Lower lobe of right lung (tissue), 2 donors: ENCODE data around the gene LAMA4. TPM values are rescaled to one million over a fixed set of nuclear protein-coding genes. Genes with fewer than 3 reads are reported as not detected.

ENCODE experiments used
- ATAC-seq, 2 donors: fragments of 200-7000 bp; cut with Tn5 transposase; one replicate each; pipeline ENCODE4 v1.9.1; 2020 to 2022; ENCODE audit warnings: mild to moderate bottlenecking in 2 of 2, moderate library complexity in 2 of 2
- DNase-seq: peaks from one replicate; pipeline ENCODE4 v3.0.0-alpha.2; 2020
- H3K27ac ChIP-seq: fragments of 200-600 bp; one replicate; pipeline ENCODE4 v1.8.0; 2022
- H3K27me3 ChIP-seq: fragments of 200-600 bp; one replicate; pipeline ENCODE4 v1.8.0; 2022; ENCODE audit warnings: low read depth
- H3K36me3 ChIP-seq: fragments of 200-600 bp; one replicate; pipeline ENCODE4 v1.8.0; 2022; ENCODE audit warnings: mild to moderate bottlenecking
- H3K4me1 ChIP-seq: fragments of 200-600 bp; one replicate; pipeline ENCODE4 v1.8.0; 2022
- H3K4me3 ChIP-seq: fragments of 200-600 bp; one replicate; pipeline ENCODE4 v1.8.0; 2022; ENCODE audit warnings: mild to moderate bottlenecking
- H3K9me3 ChIP-seq: fragments of 200-600 bp; one replicate; pipeline ENCODE4 v1.8.0; 2022
- CTCF ChIP-seq: fragments of 200-600 bp; IDR thresholded peaks from one replicate; pipeline ENCODE4 v1.8.0; 2022; ENCODE audit warnings: antibody characterized with exemption, mild to moderate bottlenecking
- intact Hi-C: fragments of 100-400 bp; cut with DNase I; formaldehyde crosslinking; loops from one replicate; pipeline ENCODE4 v1.11.0; 2022
- total RNA-seq: library from RNA; stranded (reverse); fragmentation: NEBNext Ultra II Directional; extraction: Animal tissue kit (Norgen Biotek cat#: 25700); gene quantifications from one replicate; pipeline ENCODE4 v1.2.1, GENCODE V29; 2021
- donor health status: DM: no; HTN: yes; CAD: no; lungs with severe emphysema.

LAMA4 gene
- total RNA-seq, 1 donor from 2014 or later, result 91.2 TPM

- Histone ChIP-seq H3K4me1 (no peaks in the 10 kb centered on the region), H3K27ac (no peak overlapping the region), H3K4me3 (no peak overlapping the region), H3K9me3 (no peaks in the 10 kb centered on the region), H3K27me3 (no peaks in the 10 kb centered on the region), H3K36me3 (peaks cover 60% of the 10 kb centered on the region)
- DNase-seq (no peak), ATAC-seq (no peak)
- intact Hi-C loops, result no loop called here
- TF ChIP-seq CTCF, result no peak
Measured at GRCh38 chr6:112128208-112128607, 126.2 kb downstream of the LAMA4 start.

GRCh38 chr6:112123982-112124381 is 130.4 kb downstream of the LAMA4 start:
- Histone ChIP-seq H3K36me3 (peaks cover 57% of the 10 kb centered on the region), H3K4me3 (no peak overlapping the region), H3K27me3 (no peaks in the 10 kb centered on the region), H3K4me1 (no peaks in the 10 kb centered on the region), H3K9me3 (no peaks in the 10 kb centered on the region), H3K27ac (no peak overlapping the region)
- DNase-seq (no peak), ATAC-seq (no peak)
- intact Hi-C loops, result no loop called here
- no peak for TF ChIP-seq CTCF

- no peaks in the 10 kb centered on the region for H3K4me1 ChIP-seq
- H3K36me3 ChIP-seq, result peaks cover 59% of the 10 kb centered on the region
- no peak for DNase-seq
- H3K4me3 ChIP-seq, result no peak overlapping the region
- intact Hi-C loops, result no loop called here
- H3K27ac ChIP-seq, result no peak overlapping the region
- H3K27me3 ChIP-seq, result no peaks in the 10 kb centered on the region
- TF ChIP-seq CTCF, result no peak
- no peaks in the 10 kb centered on the region for H3K9me3 ChIP-seq
- ATAC-seq, result no peak
Measured at GRCh38 chr6:112122756-112123155, 131.6 kb downstream of the LAMA4 start.

GRCh38 chr6:112118034-112118433 is 136.3 kb downstream of the LAMA4 start:
- Histone ChIP-seq H3K4me1 (no peaks in the 10 kb centered on the region), H3K27me3 (no peaks in the 10 kb centered on the region), H3K4me3 (no peak overlapping the region), H3K27ac (no peak overlapping the region), H3K36me3 (peaks cover 77% of the 10 kb centered on the region), H3K9me3 (no peaks in the 10 kb centered on the region)
- intact Hi-C loops, result no loop called here
- no peak for TF ChIP-seq CTCF
- DNase-seq, result no peak
- no peak for ATAC-seq

- H3K27me3 ChIP-seq, result no peaks in the 10 kb centered on the region
- no peak for TF ChIP-seq CTCF
- H3K36me3 ChIP-seq, result peaks cover 77% of the 10 kb centered on the region
- intact Hi-C loops, result no loop called here
- H3K9me3 ChIP-seq, result no peaks in the 10 kb centered on the region
- DNase-seq (no peak), ATAC-seq (no peak)
- no peak overlapping the region for H3K4me3 ChIP-seq
- no peaks in the 10 kb centered on the region for H3K4me1 ChIP-seq
- H3K27ac ChIP-seq, result no peak overlapping the region
Measured at GRCh38 chr6:112117554-112117953, 136.8 kb downstream of the LAMA4 start.

GRCh38 chr6:112116221-112116620 is 138.1 kb downstream of the LAMA4 start:
- no peaks in the 10 kb centered on the region for H3K27me3 ChIP-seq
- TF ChIP-seq CTCF, result no peak
- ATAC-seq, result no peak
- DNase-seq, result no peak
- H3K9me3 ChIP-seq, result no peaks in the 10 kb centered on the region
- H3K27ac ChIP-seq, result no peak overlapping the region
- no peaks in the 10 kb centered on the region for H3K4me1 ChIP-seq
- intact Hi-C loops, result no loop called here
- no peak overlapping the region for H3K4me3 ChIP-seq
- peaks cover 81% of the 10 kb centered on the region for H3K36me3 ChIP-seq
